NCI-H1092 treated with DMSO at 0.1 percent for 48 hours (cell line): ENCODE results near the gene GNA12.

ENCODE experiments used
- DNase-seq: peaks from one replicate; lab custom pipeline; 2025; lab: John Stamatoyannopoulos, UW

GNA12 gene

GRCh38 chr7:2815875-2816245 is 28.2 kb downstream of the GNA12 start:
- no peak for DNase-seq

- DNase-seq = no peak
These were observed 28.9 kb downstream of the GNA12 start for GRCh38 chr7:2814946-2815874.

- no peak for DNase-seq
These were observed 29.7 kb downstream of the GNA12 start for GRCh38 chr7:2814186-2814945.

GRCh38 chr7:2813350-2814185 is 30.5 kb downstream of the GNA12 start:
- DNase-seq = no peak

- DNase-seq = no peak
These were observed 31.3 kb downstream of the GNA12 start for GRCh38 chr7:2812831-2813230.

GRCh38 chr7:2812114-2812487 is 32.0 kb downstream of the GNA12 start:
- no peak for DNase-seq

- no peak for DNase-seq
These were observed 32.5 kb downstream of the GNA12 start for GRCh38 chr7:2811476-2812113.

- no peak for DNase-seq
These were observed 33.3 kb downstream of the GNA12 start for GRCh38 chr7:2810682-2811415.

- DNase-seq = no peak
These were observed 34.0 kb downstream of the GNA12 start for GRCh38 chr7:2809903-2810625.

GRCh38 chr7:2808891-2809665 is 35.0 kb downstream of the GNA12 start:
- no peak for DNase-seq

- no peak for DNase-seq
These were observed 36.0 kb downstream of the GNA12 start for GRCh38 chr7:2807845-2808772.

- DNase-seq = no peak
These were observed 36.7 kb downstream of the GNA12 start for GRCh38 chr7:2807460-2807844.

- no peak for DNase-seq
These were observed 37.5 kb downstream of the GNA12 start for GRCh38 chr7:2806571-2806970.

- DNase-seq = no peak
These were observed 38.7 kb downstream of the GNA12 start for GRCh38 chr7:2805213-2805944.

- no peak for DNase-seq
These were observed 39.8 kb downstream of the GNA12 start for GRCh38 chr7:2804227-2804763.

- DNase-seq = no peak
These were observed 40.4 kb downstream of the GNA12 start for GRCh38 chr7:2803755-2804154.

GRCh38 chr7:2803342-2803692 is 40.8 kb downstream of the GNA12 start:
- no peak for DNase-seq
